ENCODE measurements around the gene DRD1. TPM values are rescaled to one million over a fixed set of nuclear protein-coding genes. Genes with fewer than 3 reads are reported as not detected.

Gene DRD1
- total RNA-seq, 4 donors from 2014 or later: 0.13 TPM; not detected in 3

- TF ChIP-seq CTCF (IDR thresholded peaks at IDR 0.05) (no peak), EP300 (IDR thresholded peaks at IDR 0.05) (no peak), POLR2A (IDR thresholded peaks at IDR 0.05) (no peak)
- H3K36me3 ChIP-seq: no peaks in the 10 kb centered on the region
- peaks cover 20% of the 10 kb centered on the region for H3K27me3 ChIP-seq
- no peak for ATAC-seq
- no peaks in the 10 kb centered on the region for H3K4me1 ChIP-seq
- no peak overlapping the region for H3K4me3 ChIP-seq
- 92 to 96% methylated on average over 4 to 5 of the region's 5 CpGs for WGBS, 2 donors (ENCODE audit: low coverage in 1 of 2)
- no peaks in the 10 kb centered on the region for H3K9me3 ChIP-seq
- H3K27ac ChIP-seq: no peak overlapping the region
These were observed 51.7 kb downstream of the DRD1 start for GRCh38 chr5:175392236-175392635.

- no peak overlapping the region for H3K4me3 ChIP-seq
- ATAC-seq: no peak
- H3K4me1 ChIP-seq: no peaks in the 10 kb centered on the region
- H3K27ac ChIP-seq: no peak overlapping the region
- H3K36me3 ChIP-seq: no peaks in the 10 kb centered on the region
- H3K9me3 ChIP-seq: no peaks in the 10 kb centered on the region
- TF ChIP-seq EP300 (IDR thresholded peaks at IDR 0.05): no peak
- no peak for TF ChIP-seq CTCF (IDR thresholded peaks at IDR 0.05)
- TF ChIP-seq POLR2A (IDR thresholded peaks at IDR 0.05): no peak
- TF ChIP-seq POLR2AphosphoS5 (IDR thresholded peaks at IDR 0.05): no peak
- 89 to 94% methylated on average over 1 to 4 of the region's 4 CpGs for WGBS, 2 donors (ENCODE audit: low coverage in 1 of 2)
- peaks cover 6% of the 10 kb centered on the region for H3K27me3 ChIP-seq
These were observed 53.5 kb downstream of the DRD1 start for GRCh38 chr5:175390352-175391083.

Other genes with a start within 250 kb of the DRD1 start
- 10 to 100 TPM; 18.0 to 26.1 (median 21.2) TPM for gene SFXN1, start 34.4 kb upstream of the DRD1 start, total RNA-seq
- gene HRH2, start 213.9 kb upstream of the DRD1 start, total RNA-seq: 1 to 10 TPM; 1.7 to 6.1 (median 2.6) TPM

Measured in gastroesophageal sphincter (tissue), 4 donors.